GM12892 (cell line): ENCODE measurements around the gene ANKRD18B.
"Not testable (repeated sequence)": the region's sequence is repeated elsewhere in the genome, so short reads cannot be mapped to it uniquely, and the experiment has no call there.

Experiments used
- POLR2A ChIP-seq: IDR thresholded peaks from 2 replicates; pipeline ENCODE4 v1.6.1; 2011; ENCODE audit warnings: low read depth, low read length, control low read depth
- POLR2AphosphoS5 ChIP-seq: IDR thresholded peaks from 2 replicates; pipeline ENCODE4 v1.6.1; 2011; ENCODE audit warnings: low read depth, low read length, control low read depth
- TAF1 ChIP-seq: IDR thresholded peaks from 2 replicates; pipeline ENCODE4 v1.6.1; 2011; ENCODE audit warnings: low read depth, mild to moderate bottlenecking, control low read depth, low read length, borderline replicate concordance

DNA sequence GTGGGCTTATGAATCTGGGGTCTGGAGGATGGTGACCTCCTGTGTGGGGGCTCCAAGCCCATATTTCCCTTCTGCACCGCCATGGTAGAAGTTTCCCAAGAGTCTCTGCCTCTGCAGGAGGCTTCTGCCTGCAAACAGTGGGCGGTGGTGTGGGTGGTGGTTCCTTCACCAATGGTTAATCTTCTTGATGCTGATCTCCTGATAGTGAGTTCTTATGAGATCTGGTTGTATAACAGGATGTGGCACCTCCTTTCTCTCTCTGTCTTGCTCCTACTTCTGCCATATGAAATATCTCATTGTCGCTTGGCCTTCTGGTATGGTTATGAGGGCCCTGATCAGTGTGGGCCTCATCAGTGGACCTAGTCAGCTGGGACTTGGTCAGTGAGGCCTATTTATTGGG is 73.3 kb downstream of the ANKRD18B start:
- not testable (repeated sequence) for TF ChIP-seq TAF1, POLR2AphosphoS5, POLR2A
